DOHH2 (cell line): ENCODE results near the gene MRPL18.

Experiments used
- H3F3A ChIP-seq: fragments of 200-600 bp; sonication (generic), shearing (Covaris generic); 2 replicates; pipeline ENCODE4 v1.6.0; 2016; ENCODE audit warnings: antibody characterized with exemption, mild to moderate bottlenecking; ENCODE audit not compliant: control insufficient read depth, insufficient read depth
- H3K27ac ChIP-seq: fragments of 200-600 bp; sonication (generic); 2 replicates; pipeline ENCODE4 v1.5.1; 2014; ENCODE audit warnings: low read depth, mild to moderate bottlenecking, low read length, moderate library complexity
- H3K27me3 ChIP-seq: fragments of 200-600 bp; sonication (generic); 2 replicates; pipeline ENCODE4 v1.6.1; 2014; ENCODE audit warnings: mild to moderate bottlenecking, low read length, mixed read lengths; ENCODE audit not compliant: control insufficient read depth
- H3K36me3 ChIP-seq: fragments of 200-600 bp; sonication (generic); 2 replicates; pipeline ENCODE4 v1.6.1; 2014; ENCODE audit warnings: mild to moderate bottlenecking, low read length, moderate library complexity, mixed read lengths; ENCODE audit not compliant: control insufficient read depth
- H3K4me1 ChIP-seq: fragments of 200-600 bp; sonication (generic); 2 replicates; pipeline ENCODE4 v1.6.1; 2014; ENCODE audit warnings: mild to moderate bottlenecking, low read length, mixed read lengths; ENCODE audit not compliant: control insufficient read depth
- H3K4me2 ChIP-seq: fragments of 200-600 bp; sonication (generic); 2 replicates; pipeline ENCODE4 v1.6.0; 2014; ENCODE audit warnings: mild to moderate bottlenecking, low read length, moderate library complexity
- H3K4me3 ChIP-seq: fragments of 200-600 bp; sonication (generic); 2 replicates; pipeline ENCODE4 v1.5.1; 2014; ENCODE audit warnings: mild to moderate bottlenecking, low read length, mixed read lengths
- H3K79me2 ChIP-seq: fragments of 200-600 bp; sonication (generic); 2 replicates; pipeline ENCODE4 v1.6.1; 2014; ENCODE audit warnings: mild to moderate bottlenecking, low read length, mixed read lengths; ENCODE audit not compliant: control insufficient read depth
- H3K9me2 ChIP-seq: fragments of 200-600 bp; sonication (generic); replicated peaks from 2 replicates; pipeline ENCODE4 v1.6.1; 2014; ENCODE audit warnings: mild to moderate bottlenecking, low read length, mixed read lengths; ENCODE audit not compliant: control insufficient read depth
- H3K9me3 ChIP-seq: fragments of 200-600 bp; sonication (generic); 2 replicates; pipeline ENCODE4 v1.6.1; 2014; ENCODE audit warnings: antibody characterized with exemption, low read length, mixed read lengths; ENCODE audit not compliant: control insufficient read depth, insufficient read depth
- H4K20me1 ChIP-seq: fragments of 200-600 bp; sonication (generic); 2 replicates; pipeline ENCODE4 v1.6.0; 2014; ENCODE audit warnings: low read depth, mild to moderate bottlenecking, antibody characterized with exemption, low read length, moderate library complexity; ENCODE audit not compliant: control insufficient read depth, insufficient read depth
- CTCF ChIP-seq: fragments of 200-600 bp; sonication (generic); IDR thresholded peaks from one replicate; pipeline ENCODE4 v1.5.1; 2014; ENCODE audit warnings: antibody characterized with exemption, mild to moderate bottlenecking, low read depth, low read length; ENCODE audit not compliant: poor library complexity, severe bottlenecking
- EZH2phosphoT487 ChIP-seq: fragments of 200-600 bp; sonication (generic); IDR thresholded peaks from 2 replicates; pipeline ENCODE4 v1.6.1; 2017; ENCODE audit warnings: borderline replicate concordance, mild to moderate bottlenecking, antibody characterized with exemption, low read length, moderate library complexity, mixed read lengths

MRPL18 gene

GRCh38 chr6:159838020-159838744, 47.9 kb downstream of the MRPL18 start:
- Histone ChIP-seq H3K27me3 (peaks cover 14% of the 10 kb centered on the region), H3K4me1 (peaks cover 12% of the 10 kb centered on the region), H3K4me3 (no peak overlapping the region), H3F3A (no peaks in the 10 kb centered on the region), H3K36me3 (no peaks in the 10 kb centered on the region), H3K27ac (no peak overlapping the region), H3K9me3 (no peaks in the 10 kb centered on the region), H3K79me2 (no peaks in the 10 kb centered on the region), H3K4me2 (no peak overlapping the region), H3K9me2 (no peaks in the 10 kb centered on the region), H4K20me1 (no peaks in the 10 kb centered on the region)
- TF ChIP-seq CTCF (no peak), EZH2phosphoT487 (no peak)

DNA sequence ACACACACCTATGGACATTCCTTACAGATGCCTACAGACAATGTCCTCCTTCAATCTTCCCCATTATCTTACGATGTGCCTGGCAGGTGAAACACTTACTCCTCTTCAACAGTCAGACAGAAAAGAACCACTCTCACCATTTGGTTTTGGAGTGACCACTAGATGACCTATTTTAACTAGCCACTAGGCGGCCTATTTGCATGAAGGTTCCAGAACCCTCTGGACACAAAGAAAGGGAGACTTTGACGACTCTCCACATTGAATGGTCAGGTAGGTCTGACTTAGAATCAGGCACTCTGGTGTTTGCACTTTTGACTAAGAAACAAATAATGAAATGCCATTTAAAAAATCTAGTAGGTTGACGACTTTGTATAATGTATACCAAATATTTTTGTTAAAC, 51.8 kb downstream of the MRPL18 start:
- Histone ChIP-seq H3K27me3 (peaks cover 14% of the 10 kb centered on the region), H4K20me1 (no peaks in the 10 kb centered on the region), H3K4me3 (no peak overlapping the region), H3F3A (no peaks in the 10 kb centered on the region), H3K79me2 (no peaks in the 10 kb centered on the region), H3K27ac (no peak overlapping the region), H3K4me2 (no peak overlapping the region), H3K4me1 (no peaks in the 10 kb centered on the region), H3K9me2 (no peaks in the 10 kb centered on the region), H3K9me3 (no peaks in the 10 kb centered on the region), H3K36me3 (no peaks in the 10 kb centered on the region)
- TF ChIP-seq EZH2phosphoT487 (no peak), CTCF (no peak)

DNA sequence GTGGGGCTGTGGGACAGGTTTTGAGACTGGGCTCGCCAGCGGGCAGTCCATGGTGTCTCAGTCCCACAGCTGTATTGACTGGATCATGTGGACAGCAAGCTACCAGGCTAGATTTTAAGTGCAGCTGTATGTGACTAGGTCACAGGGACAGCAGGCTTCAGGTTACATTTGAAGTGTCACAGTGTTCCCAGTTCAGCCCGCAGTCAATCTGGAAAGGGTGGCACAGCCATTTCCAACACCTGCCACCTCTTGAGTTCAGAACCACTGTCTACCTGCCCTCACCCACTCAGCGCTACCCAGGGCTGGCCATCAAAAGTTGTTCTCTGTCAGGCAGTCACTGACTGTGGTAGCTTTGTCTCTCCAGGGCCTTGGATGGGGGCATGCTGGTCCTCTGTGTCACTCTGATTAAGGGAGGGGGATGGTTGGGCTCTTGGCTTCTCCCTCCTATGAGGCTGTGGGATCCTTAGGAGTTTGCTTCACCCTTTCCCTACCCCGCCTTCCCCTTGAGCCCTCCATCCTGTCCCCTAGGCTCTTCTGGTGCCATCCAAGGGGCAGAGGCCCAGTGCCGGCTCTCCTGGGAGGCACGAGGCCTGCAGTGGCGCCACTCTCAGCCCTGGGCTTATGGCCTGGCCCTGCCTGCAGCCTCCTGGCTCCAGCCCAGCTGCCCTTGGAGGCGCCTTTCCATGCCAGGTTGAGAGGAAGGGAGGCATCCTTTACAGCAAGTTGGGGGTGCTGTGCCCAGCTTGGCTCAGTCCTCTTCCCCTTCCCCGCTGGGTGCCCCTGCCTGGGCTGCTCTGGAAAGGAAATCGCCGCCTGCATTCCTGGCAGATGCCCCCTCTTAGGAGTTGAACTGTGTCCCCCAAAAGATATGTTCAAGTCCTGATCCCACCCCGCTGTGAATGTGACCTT, 54.7 kb downstream of the MRPL18 start:
- Histone ChIP-seq H3K36me3 (no peaks in the 10 kb centered on the region), H3K79me2 (no peaks in the 10 kb centered on the region), H3K27ac (no peak overlapping the region), H3K9me3 (peaks cover 3% of the 10 kb centered on the region; the same call in 1 of the 2 replicates), H3F3A (no peaks in the 10 kb centered on the region), H3K4me2 (no peak overlapping the region), H3K4me3 (no peak overlapping the region), H4K20me1 (no peaks in the 10 kb centered on the region), H3K4me1 (no peaks in the 10 kb centered on the region), H3K9me2 (no peaks in the 10 kb centered on the region), H3K27me3 (peaks cover 6% of the 10 kb centered on the region)
- TF ChIP-seq CTCF (no peak), EZH2phosphoT487 (no peak)
